ENCODE data around the gene RYR2. TPM values are rescaled to one million over a fixed set of nuclear protein-coding genes. Genes with fewer than 3 reads are reported as not detected.

Gene RYR2
- total RNA-seq, 1 donor from 2014 or later, result 828 TPM

GRCh38 chr1:237172118-237172485 lies 130.1 kb downstream of the RYR2 start:
- intact Hi-C loops (cut with micrococcal nuclease), result no loop called here
- ATAC-seq (no peak), DNase-seq (no peak)

- ATAC-seq (peak; percentile 5), DNase-seq (no peak)
- intact Hi-C loops (cut with micrococcal nuclease), result no loop called here
These were observed 137.5 kb downstream of the RYR2 start for GRCh38 chr1:237179503-237179902.

DNA sequence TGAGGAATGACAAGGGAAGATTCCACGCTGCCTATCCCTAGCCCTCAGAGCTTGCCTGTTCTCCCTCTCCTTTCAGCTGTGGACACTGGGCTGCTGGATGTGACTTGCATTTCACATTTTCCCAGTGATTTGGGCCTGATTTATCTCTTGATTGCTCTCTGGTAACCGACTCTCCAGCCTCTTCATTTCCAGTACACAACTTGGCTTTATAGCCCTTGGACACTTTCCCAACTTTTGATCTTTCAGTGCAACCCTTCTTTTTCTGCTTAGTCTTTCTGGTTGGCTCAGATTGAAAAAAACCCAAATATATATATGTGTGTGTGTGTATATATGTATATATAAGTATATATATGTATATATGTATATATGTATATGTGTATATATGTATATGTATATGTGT lies 138.3 kb downstream of the RYR2 start:
- no peak for DNase-seq
- intact Hi-C loops (cut with micrococcal nuclease), result no loop called here
- no peak for ATAC-seq

GRCh38 chr1:237181743-237182317 lies 139.8 kb downstream of the RYR2 start:
- intact Hi-C loops (cut with micrococcal nuclease), result no loop called here
- DNase-seq, result no peak
- no peak for ATAC-seq

GRCh38 chr1:237183963-237184540 lies 142.1 kb downstream of the RYR2 start:
- intact Hi-C loops (cut with micrococcal nuclease), result no loop called here
- DNase-seq (no peak), ATAC-seq (peak; percentile 2)

DNA sequence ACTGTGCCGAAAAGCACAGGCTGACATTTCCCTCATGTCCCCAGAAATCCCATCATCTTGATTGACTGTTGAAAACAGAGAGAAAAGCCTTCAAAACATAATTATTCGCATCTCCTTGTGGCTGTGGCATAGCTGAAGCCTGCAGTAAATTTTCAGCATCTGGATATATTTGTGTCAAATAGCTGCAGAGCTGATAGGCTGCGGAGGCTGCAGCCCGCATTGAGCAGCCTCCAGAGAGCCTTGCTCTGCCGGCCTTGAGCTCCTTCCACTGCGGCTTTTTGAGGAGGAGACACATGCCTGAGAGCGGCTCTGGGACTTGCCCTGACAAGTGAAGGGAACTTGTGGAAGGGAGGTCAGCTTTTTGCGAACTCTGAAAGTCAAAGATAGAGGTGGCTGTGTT lies 144.7 kb downstream of the RYR2 start:
- ATAC-seq (peak; percentile 12), DNase-seq (no peak)
- intact Hi-C loops (cut with micrococcal nuclease), result no loop called here

DNA sequence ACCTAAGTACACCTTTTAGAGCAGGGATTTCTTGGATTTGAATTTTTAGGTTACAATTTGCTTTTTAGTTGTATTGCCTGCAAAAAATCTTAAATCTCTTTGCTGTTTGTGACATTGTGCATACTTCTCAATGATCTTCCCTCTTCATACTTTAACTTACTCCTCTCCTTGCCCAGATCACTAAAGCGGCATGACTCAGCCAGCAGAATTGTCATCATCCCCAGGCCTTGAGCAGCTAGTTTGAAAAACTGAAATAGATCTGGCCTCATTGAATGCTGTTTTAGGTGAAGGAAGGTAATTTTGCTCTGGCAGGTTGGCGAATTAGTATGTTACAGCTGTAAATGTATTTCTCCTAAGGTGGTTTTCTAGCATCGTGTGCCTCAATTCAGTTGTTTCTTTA lies 145.9 kb downstream of the RYR2 start:
- ATAC-seq, result no peak
- no peak for DNase-seq
- intact Hi-C loops (cut with micrococcal nuclease), result no loop called here

DNA sequence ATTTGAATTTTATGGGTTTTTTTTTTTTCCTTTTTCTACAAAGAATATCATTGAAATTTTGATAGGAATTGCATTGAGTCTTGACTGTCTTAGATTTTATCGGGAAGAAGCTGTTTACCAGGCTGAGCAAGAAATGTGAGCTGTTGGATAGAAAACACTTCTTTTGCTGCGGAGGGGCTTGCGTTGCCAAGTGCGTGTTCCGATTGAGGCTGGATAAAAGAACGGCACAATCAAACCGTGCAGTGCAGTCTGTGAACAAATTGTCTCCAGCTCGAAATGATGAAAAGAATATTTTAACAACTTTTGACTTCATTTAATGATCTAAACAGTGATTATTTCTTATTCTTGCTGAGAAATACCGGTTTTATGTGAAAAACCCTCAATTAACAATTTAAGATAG lies 149.4 kb downstream of the RYR2 start:
- ATAC-seq, result no peak
- DNase-seq, result no peak
- intact Hi-C loops (cut with micrococcal nuclease), result no loop called here

DNA sequence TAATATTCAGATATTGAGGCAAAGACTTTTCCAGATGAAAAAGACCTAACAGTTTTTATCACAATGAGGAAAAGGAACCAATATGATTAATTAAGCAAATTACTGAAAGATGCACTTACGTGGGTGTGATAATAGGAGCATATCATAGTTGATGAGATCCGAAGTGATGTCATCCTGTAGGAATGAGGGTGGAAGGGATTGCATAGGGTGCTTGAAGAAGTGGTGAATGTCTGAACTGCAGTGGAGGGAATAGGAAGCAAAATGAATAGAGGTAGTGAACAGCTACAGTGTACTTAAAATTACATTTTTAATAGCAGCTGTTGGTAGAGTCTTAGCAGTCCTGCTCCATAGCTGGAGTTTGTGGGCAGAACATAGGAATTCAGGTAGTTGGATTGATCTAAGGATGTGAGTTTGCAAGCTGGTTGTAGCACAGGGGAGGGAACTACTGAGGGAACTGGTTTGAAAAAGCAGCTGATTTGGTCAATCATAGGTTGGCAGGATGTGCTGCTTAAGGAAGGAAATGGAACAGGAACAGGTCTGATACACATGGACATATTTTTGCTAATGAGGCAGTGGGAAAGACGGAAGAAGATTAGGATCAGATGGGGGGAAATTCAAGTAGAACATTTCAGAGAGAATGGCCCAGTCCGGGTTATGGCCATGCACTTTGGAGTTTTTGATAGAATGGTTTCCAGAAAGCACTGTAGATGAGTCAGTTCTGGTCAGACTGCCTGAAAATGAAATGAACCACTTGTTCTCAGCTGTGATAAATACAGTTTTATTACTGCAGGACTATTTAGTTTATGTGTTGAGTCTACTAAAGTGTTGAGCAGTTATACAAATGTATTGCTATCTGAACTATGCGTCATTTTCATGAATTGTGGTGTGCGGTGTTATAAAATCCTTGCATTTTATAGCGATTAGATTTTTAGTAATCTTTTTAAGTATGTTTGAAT lies 155.8 kb downstream of the RYR2 start:
- intact Hi-C loops (cut with micrococcal nuclease), result no loop called here
- ATAC-seq (peak; percentile 3), DNase-seq (no peak)

DNA sequence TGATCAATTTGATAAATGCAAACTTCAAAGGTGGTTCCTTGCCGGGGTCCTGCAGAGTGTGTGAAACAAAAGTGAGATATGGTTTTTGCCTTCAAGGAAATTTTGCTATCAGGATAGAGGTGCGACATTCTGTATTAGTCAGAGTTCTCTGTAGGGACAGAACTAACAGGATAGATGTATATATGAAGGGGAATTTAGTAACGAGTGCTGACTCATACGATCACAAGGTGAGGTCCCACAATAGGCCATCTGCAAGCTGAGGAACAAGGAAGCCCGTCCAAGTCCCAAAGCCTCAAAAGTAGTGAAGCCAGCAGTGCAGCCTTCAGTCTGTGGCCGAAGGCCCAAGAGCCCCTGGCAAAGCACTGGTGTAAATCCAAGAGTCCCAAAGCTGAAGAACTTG lies 157.0 kb downstream of the RYR2 start:
- ATAC-seq (peak; percentile 1), DNase-seq (no peak)
- intact Hi-C loops (cut with micrococcal nuclease), result no loop called here

GRCh38 chr1:237201155-237201554 lies 159.2 kb downstream of the RYR2 start:
- no peak for ATAC-seq
- DNase-seq, result no peak
- intact Hi-C loops (cut with micrococcal nuclease), result no loop called here

DNA sequence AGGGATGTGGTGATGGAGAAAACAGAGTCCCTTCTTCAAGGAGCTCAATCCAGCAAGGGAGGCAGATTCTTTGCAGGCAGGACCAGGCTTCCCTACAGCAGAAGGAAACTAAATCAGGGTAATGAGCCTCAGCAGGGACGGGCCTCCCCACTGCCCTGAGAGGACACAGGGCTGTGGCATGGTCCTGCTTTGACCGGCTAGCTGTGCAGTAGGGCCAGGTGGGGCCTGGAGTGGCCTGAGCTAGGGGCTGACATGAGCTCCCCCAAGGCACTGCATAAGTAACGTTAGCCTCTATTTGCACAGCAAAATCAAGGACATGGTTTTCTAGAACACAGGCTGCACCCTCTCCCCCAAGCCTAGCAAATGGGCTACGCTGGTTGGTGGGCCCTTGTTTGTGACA lies 162.9 kb downstream of the RYR2 start:
- ATAC-seq (peak; percentile 11), DNase-seq (peak; percentile 28)
- intact Hi-C loops (cut with micrococcal nuclease), result no loop called here

GRCh38 chr1:237205400-237206064 lies 163.5 kb downstream of the RYR2 start:
- intact Hi-C loops (cut with micrococcal nuclease), result no loop called here
- ATAC-seq, result peak; percentile 58

DNA sequence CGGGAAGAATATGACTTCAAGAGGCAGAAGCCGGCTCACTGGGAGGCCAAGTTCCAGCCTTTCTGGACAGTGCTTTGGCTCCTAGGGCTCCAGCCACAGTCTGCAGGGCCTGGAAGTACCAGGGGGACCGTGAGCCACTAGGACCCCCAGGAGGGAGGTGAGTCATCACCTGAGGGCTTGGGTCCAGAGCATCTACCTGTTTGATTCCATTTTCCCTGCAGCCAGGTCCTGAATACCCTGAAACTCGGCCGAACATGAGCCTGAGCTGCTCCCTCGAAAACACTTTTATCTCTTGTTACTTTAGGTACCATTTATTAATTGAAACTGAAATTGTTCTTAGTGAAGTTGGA lies 164.1 kb downstream of the RYR2 start:
- ATAC-seq (no peak), DNase-seq (no peak)
- intact Hi-C loops (cut with micrococcal nuclease), result no loop called here

More at GRCh38 chr1:237205400-237206064, 163.5 kb downstream of the RYR2 start:
- DNase-seq, result peak; percentile 72

DNA sequence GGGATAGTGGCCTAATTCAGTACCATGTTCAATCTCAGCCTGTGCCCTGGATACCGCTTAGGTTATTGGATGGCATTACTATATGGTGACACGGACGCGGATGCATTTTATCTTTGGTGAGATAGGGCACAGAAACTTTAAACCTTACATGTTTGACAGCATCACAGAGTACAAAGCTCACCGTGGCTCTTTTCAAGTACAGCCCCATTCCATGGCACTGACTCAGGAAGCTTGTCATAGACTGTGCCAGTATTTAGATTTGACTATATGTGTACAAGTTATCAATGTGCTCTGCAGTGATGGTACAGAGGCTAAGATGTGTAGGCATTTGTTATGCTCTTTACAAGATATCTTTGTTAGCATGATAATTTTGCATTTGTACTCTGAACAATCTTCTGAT lies 169.0 kb downstream of the RYR2 start:
- DNase-seq (no peak), ATAC-seq (peak; percentile 21)
- intact Hi-C loops (cut with micrococcal nuclease), result no loop called here

DNA sequence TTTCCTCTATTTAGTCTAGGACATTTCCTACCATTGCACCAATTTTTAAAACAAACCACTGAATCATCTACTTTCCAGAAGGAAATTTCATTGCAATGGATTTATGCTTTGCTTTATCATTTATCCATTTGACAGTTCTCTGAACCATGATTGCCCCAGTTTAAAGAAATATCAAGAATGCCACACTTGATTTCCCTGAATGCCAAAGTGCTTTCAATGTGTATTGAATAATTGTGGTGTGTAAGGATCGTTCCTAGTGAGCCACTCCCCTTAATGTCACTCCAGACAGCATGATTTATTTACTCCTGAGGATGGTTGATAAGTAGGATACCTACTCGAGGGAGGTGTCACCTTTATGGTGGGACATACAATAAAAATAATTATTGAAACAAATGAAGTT lies 169.6 kb downstream of the RYR2 start:
- intact Hi-C loops (cut with micrococcal nuclease), result no loop called here
- DNase-seq (no peak), ATAC-seq (no peak)

DNA sequence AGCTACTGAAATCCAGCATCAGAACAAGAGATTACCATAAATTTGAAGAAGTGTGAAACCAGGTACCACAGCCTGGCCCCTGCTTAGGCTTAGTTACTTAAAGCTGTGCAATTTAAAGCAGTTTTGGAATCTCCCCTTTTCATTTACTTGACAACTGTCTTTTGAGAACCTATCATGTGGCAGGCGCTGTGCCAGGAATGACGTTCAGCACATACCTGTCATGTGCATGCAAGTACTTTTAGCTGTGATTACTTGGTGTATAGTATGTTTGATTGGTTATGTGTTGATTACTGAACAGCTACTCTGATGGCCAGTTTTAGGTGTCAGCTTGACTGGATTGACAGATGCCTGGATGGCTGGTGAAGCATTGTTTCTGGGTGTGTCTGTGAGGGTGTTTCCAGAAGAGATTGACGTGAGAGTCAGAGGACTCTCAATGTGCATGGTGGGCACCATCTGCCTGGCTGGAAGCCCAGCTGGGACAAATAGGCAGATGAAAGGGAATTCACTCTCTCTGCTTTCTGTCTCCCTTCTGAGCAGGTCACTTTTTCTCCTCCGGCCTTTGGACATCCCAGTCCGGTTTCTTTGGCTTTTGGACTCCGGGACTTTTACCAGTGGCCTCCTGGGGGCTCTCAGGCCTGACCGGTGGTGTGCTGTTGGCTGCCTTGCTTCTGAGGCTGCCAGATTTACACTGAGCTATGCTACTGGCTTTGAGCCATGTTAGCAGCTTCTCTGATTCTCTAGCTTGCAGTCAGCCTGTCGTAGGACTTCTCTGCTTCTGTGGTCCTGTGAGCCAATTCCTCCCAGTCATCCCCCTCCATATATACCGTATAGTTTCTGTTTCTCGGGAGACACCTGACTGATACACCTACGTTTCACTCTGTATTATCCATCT lies 178.0 kb downstream of the RYR2 start:
- intact Hi-C loops (cut with micrococcal nuclease), result no loop called here
- ATAC-seq (peak; percentile 34), DNase-seq (peak; percentile 60)

DNA sequence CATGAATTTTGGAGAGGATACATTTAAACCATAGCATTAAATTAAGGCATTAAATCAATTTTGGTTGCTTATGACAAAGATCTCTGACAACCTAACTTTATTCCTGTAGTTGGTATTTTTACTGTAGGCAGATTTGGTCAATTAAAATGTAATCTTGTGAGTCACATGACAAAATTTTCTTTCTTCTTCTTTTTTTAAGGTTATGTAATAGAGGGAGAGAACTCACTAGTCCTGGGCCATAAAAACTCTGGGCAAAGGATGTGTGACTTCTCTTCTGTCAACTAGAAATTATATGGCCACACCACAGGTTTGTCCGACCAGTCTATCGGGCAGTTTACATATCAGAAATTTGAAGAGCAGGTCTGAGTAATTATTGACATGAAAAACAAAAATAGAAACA lies 181.4 kb downstream of the RYR2 start:
- no peak for ATAC-seq
- intact Hi-C loops (cut with micrococcal nuclease), result no loop called here
- DNase-seq, result no peak

Data from left ventricle myocardium superior (tissue), 1 donor.